GM19239 (cell line): ENCODE results near the gene OIT3.
"Not testable (repeated sequence)": the region's sequence is repeated elsewhere in the genome, so short reads cannot be mapped to it uniquely, and the experiment has no call there.

Experiments used
- DNase-seq: peaks from one replicate; pipeline ENCODE4 v3.0.0; 2011; ENCODE audit warnings: low spot score; ENCODE audit not compliant: insufficient read length
- FAIRE-seq: peaks from 2 replicates; lab custom pipeline; 2011; peaks lifted over from hg19 to GRCh38; lab: Jason Lieb, UNC

The OIT3 gene

DNA sequence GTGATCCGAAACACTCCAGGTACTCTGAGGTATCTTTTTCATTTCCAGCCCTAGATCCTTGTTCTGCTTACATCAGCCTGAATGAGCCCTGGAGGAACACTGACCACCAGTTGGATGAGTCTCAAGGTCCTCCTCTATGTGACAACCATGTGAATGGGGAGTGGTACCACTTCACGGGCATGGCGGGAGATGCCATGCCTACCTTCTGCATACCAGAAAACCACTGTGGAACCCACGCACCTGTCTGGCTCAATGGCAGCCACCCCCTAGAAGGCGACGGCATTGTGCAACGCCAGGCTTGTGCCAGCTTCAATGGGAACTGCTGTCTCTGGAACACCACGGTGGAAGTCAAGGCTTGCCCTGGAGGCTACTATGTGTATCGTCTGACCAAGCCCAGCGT is 5.1 kb downstream of the OIT3 start:
- DNase-seq, result no peak
- FAIRE-seq, result no peak

DNA sequence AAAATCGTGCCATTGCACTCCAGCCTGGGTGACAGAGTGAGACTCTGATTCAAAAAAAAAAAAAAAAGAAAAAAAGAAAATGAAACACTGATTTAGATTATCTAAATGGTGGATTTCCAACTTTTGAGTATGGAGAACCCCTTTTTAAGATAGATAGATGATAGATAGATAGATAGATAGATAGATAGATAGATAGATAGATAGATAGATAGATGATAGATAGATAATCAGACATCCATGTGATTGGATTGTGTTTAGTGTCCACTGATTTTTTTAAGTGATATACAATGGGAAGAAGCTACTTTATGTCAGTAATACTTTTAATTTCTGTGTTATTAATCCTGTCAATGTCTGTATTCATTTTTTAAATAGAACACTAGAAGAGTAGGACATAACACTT is 6.0 kb downstream of the OIT3 start:
- FAIRE-seq, result no peak
- DNase-seq, result no peak

DNA sequence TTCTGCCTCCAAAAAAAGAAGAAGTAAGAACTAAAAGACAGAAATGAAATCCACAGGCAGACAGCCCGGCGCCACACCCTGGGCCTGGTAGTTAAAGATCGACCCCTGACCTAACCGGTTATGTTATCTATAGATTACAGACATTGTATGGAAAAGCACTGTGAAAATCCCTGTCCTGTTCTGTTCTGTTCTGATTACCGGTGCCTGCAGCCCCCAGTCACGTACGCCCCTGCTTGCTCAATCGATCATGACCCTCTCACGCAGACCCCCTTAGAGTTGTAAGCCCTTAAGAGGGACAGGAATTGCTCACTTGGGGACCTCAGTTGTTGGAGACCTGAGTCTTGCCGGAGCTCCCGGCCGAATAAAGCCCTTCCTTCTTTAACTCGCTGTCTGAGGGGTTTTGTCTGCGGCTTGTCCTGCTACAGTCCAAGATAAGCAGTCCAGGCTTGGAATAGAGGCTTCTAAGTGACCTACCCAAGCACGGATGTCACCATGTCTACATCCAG is 10.5 kb downstream of the OIT3 start:
- not testable (repeated sequence) for FAIRE-seq, DNase-seq

DNA sequence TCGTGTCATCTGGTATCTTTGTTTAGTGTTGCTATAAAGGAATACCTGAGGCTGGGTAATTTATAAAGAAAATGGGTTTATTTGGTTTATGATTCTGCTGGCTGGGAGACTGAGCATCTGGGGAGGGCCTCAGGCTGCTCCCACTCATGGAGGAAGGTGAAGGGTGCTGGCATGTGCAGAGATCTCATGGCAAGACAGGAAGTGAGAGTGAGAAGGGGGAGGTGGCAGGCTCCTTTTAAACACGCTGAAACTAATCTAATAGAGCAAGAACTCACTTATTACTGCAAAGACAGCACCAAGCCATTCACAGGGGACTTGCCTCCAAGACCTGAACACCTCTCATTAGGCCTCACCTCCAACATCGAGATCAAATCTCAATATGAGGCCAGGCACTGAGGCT is 11.3 kb downstream of the OIT3 start:
- DNase-seq (no peak), FAIRE-seq (no peak)

DNA sequence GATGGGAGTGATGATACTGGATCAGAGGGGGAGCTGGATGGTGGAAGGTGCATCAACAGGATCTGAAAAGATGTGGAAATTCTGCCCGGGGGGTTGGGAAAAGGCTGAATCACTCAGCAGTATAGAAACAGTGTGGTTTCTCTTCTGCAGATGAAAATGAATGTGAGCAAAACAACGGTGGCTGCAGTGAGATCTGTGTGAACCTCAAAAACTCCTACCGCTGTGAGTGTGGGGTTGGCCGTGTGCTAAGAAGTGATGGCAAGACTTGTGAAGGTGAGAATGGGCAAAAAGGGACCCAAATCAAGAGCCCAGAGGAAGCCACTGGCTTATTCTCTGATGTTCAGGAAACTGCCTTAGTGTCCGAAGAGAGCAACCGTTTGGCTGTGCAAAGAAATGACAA is 12.9 kb downstream of the OIT3 start:
- DNase-seq (no peak), FAIRE-seq (no peak)

DNA sequence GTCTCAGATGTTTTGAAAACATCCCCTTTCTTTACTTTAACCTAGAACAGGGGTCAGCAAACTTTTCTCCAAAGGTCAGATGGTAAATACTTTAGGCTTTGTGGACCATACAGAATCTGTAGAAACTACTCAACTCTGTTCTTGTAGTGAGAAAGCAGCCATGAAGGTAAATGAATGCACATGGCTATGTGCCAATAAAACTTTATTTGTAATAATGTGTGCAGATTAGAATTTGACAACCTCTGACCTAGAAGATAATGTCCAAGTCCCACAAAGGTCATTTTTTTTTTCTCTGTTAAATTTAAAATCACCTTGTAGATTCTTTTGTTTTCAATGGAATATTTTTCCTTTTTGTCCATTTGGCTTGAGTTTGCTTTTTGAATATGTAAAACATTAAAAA is 17.2 kb downstream of the OIT3 start:
- FAIRE-seq, result no peak

DNA sequence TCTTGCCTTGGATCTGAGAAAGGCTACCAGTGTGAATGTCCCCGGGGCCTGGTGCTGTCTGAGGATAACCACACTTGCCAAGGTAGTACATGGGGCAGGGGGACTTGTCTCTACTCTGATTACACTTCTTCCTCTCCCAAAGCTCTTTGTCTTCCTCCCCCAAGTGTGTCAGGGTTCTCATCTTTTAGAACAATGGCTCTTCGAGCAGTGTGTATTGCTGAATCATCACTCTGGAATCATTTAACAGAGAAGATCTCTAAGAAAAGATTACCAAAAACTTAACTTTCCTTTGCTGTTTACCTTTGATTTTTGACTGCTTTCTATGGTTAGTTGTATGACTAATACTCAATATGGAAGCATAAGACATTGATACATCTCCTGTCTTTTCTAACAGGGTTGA is 18.2 kb downstream of the OIT3 start:
- FAIRE-seq (no peak), DNase-seq (no peak)

More for the DNA sequence above, 17.2 kb downstream of the OIT3 start:
- no peak for DNase-seq

DNA sequence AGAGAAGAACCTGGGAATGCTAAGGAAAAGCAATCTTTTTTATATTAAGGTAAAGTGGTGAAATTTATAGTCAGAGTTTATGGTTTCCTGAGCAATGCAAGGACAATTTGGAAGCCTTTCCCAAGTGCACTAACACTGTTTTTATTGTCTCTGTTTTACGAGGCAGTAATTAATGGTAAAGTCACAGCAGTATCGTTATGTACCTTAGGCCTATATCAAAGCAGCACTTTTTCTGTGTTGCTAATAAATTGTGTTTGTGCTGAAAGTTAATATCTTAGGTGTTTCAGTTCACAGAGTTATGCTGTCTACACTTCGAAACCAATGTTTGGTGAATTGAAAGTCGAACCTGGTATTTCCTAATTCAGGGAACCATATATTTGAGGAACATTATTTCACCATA is 19.2 kb downstream of the OIT3 start:
- DNase-seq (no peak), FAIRE-seq (no peak)

DNA sequence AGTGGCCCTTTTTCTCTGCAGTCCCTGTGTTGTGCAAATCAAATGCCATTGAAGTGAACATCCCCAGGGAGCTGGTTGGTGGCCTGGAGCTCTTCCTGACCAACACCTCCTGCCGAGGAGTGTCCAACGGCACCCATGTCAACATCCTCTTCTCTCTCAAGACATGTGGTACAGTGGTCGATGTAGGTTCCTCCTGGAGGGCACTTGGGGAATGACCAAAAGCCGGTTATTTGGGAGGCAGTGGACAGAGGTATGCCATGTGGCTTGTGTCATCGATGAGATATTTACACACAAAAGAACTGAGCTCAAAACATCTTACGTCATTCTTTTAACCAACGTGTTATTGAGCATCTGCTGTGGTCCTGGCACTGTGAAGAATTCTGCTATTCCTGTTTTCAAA is 19.7 kb downstream of the OIT3 start:
- DNase-seq (no peak), FAIRE-seq (no peak)

DNA sequence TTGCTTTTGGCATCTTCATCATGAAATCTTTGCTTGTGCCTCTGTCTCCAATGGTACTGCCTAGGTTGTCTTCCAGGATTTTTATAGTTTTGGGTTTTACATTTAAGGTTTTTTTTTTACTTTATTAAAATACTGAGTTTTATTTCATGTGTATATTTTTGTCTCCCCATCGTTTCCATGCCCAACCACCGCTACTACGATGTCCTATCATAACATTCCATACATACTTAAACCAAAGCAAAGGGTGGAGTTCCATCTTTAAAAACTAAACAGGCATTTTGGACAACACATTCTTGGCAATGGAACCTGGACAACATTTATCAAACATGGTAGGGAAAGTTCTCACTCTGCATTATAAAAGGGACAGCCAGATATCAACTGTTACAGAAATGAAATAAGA is 23.7 kb downstream of the OIT3 start:
- FAIRE-seq, DNase-seq: not testable (repeated sequence)

DNA sequence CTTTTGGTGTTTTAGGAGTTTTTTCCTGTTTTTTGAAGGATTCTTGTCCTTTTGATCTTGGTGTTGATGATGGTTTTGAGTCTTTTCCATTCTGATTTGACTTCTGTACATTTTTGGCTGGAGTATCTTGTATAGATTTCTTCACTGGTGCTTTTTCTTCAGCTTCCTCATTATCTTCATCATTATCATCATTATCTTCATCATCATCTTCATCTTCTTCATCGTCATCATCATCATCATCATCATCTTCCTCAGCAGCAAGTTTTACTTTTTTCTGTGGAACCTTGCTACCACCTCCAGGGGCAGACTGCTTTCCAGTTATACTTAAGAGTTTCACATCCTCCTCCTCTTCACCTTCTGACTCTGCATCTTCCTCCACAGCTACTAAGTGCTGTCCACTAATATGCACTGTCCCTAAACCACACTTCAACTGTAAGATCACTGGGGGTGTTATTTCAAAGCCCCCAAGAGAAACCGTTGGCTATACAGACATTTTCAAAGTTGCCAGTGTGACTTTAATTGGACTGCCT is 24.3 kb downstream of the OIT3 start:
- DNase-seq, FAIRE-seq: not testable (repeated sequence)

DNA sequence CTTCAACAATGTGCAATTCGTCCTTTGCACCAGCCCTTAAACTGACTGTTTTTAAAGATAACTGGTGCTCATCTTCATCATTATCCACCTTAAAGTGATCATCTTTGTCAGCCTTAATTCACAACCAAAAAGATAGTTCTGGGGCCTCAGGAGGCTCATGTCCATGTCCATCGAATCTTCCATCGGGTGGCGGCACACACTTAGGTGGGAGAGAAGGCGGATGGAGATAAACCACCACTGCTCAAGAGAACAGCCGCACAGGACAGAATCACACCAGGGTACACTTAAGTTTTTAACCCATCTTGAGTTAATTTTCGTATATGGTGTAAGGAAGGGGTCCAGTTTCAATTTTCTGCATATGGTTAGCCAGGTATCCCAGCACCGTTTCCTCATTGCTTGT is 24.8 kb downstream of the OIT3 start:
- DNase-seq, result no peak
- no peak for FAIRE-seq

DNA sequence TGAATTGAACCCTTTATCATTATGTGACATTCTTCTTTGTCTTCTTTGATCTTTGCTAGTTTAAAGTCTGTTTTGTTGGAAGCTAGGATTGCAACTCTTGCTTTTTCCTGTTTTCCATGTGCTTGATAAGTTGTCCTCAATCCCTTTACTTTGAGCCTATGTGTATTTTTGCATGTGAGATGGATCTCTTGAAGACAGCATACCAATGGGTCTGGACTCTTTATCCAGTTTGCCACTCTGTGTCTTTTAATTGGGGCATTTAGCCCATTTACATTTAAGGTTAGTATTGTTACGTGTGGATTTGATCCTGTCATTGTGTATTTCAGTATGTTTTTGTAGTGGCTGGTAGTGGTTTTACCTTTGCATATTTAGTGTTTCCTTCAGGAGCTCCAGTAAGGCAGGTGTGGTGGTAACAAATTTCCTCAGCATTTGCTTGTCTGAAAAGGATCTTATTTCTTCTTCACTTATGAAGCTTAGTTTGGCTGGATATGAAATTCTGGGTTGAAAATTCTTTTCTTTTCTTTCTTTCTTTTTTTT is 27.7 kb downstream of the OIT3 start:
- not testable (repeated sequence) for FAIRE-seq, DNase-seq

DNA sequence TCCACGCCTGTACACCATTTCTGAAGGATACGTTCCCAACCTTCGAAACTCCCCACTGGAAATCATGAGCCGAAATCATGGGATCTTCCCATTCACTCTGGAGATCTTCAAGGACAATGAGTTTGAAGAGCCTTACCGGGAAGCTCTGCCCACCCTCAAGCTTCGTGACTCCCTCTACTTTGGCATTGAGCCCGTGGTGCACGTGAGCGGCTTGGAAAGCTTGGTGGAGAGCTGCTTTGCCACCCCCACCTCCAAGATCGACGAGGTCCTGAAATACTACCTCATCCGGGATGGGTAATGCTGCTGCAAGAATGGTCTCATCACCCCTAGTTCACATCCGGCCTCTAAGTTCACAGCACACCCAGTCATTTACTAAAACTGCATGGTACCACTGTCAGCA is 30.8 kb downstream of the OIT3 start:
- FAIRE-seq (no peak), DNase-seq (no peak)

DNA sequence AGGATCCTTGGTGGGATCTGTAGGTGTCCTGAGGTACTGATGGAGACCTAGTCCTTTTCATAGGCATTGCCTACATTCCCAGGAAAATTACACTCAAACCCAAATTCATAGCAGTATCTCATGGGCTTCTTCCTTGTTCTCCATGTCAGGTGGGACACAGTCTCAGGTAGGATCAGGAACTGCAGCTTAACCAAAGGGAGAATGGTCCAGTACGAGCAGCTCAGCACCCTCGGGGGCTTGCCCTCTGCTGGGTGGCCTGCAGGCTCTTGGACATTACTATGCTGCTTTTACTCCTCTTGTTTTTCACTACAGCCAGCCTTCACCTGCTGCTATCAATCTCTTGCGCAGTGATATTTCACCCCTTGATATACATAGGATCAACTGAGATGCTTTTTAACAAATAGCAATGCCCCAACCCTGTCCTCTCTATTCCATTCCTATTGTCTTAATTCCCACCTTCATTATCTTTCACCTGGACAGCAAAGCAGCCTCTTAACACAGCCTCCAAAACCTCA is 32.5 kb downstream of the OIT3 start:
- no peak for FAIRE-seq
- no peak for DNase-seq

DNA sequence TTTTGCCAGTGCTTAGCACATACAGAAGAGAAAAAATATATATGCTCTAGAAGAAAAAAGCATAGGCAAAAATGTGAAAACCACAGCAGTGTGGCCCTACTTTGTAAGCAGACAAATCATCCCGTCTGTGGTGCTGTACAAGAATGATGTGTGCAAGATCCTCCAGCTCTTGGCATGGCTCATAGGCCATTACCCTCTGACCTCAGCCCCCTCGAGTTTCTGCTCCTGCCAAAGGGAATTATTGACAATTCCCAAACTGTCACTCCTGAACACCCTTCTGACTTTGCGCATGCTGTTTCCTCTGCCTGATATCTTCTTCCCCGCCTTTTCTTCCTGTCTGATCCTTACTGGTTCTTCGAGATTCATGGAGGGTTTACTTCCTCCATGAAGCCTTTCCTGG is 33.9 kb downstream of the OIT3 start:
- DNase-seq, result no peak
- no peak for FAIRE-seq

DNA sequence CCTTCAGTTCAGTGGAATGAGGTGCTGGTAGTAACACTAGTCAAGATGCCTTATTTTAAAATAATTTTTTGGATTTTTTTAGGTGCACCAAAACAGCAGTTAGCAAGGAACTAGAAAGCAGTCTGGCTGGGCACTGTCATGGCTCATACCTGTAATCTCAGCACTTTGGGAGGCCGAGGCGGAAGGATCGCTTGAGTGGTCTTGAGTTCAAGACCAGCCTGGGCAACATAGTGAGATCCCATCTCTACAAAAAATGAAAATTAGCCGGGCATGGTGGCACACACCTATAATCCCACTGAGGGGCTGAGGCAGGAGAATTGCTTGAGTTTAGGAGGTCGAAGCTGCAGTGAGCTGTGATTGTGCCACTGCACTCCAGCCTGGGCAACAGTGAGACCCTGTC is 35.3 kb downstream of the OIT3 start:
- FAIRE-seq, result no peak
- no peak for DNase-seq

DNA sequence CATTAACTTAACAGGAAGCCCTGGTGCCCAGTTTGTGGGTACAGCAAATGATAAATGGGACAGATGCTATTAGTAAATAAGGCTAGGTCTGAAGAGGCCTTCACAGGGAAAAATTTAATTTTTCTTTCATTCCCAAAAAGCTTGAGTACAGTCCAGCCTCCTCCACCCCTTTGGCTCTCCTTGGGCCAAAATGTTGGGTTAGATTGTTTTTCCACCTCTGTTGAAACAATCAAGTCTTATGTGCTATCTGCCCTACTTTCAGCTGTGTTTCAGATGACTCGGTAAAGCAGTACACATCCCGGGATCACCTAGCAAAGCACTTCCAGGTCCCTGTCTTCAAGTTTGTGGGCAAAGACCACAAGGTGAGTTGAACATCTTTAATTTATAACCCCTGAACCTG is 36.7 kb downstream of the OIT3 start:
- DNase-seq (no peak), FAIRE-seq (no peak)

DNA sequence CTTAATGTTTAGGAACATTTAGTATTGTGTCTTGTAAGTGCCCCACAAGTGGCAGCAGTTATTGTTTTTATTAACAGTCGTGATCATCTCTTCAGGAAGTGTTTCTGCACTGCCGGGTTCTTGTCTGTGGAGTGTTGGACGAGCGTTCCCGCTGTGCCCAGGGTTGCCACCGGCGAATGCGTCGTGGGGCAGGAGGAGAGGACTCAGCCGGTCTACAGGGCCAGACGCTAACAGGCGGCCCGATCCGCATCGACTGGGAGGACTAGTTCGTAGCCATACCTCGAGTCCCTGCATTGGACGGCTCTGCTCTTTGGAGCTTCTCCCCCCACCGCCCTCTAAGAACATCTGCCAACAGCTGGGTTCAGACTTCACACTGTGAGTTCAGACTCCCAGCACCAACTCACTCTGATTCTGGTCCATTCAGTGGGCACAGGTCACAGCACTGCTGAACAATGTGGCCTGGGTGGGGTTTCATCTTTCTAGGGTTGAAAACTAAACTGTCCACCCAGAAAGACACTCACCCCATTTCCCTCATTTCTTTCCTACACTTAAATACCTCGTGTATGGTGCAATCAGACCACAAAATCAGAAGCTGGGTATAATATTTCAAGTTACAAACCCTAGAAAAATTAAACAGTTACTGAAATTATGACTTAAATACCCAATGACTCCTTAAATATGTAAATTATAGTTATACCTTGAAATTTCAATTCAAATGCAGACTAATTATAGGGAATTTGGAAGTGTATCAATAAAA is 38.9 kb downstream of the OIT3 start:
- no peak for FAIRE-seq
- no peak for DNase-seq

DNA sequence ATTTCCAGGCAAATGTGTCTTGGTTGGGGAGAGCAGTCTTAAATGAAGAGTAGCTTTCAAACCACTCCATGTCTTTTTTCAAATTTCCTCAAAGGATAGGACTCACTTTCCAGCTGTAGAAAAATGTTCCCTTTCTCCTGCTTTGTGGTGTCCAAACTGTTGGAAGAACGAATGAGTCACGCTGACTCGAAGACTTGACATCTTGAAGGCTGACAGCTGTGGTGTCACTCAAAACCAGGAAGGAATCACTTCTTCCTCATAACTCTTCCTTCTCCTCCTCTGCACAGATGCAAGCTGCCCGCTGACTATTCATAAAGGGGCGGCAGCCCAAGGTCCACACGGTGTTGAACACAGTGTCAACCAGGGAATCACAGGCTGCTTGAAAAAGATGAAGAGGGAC is 41.8 kb downstream of the OIT3 start:
- DNase-seq (no peak), FAIRE-seq (no peak)

DNA sequence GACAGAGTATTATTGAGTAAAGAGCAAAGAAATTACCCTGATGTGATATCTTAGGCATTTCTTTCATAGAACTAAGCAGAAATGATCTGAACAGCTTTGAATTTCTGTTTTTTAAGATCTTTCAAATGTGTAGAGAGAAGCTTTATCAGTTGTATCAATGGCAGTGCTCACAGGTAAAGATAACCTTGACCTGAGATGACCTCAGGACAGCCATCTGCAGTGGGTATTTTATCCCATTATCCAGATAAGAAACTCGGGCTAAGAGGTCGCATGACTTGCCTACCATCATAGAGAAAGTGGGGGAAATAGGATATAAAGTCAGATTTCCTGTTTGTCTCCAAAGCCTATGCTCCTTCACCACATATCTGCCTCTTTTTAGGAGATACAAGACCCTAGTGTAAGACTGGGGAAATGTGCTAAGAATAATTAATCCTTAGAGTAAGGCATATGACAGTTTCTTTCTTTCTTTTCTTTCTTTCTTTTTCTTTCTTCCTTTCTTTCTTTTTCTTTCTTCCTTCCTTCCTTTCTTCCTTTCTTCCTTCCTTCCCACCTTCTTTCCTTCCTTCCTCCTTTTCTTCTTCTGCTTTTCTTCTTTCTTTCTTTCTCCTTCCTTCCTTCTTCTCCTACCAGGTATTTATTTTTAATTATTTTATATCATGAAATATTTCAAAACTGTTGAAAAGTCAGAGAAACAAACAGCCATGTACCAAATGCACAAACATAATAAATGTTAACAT is 50.1 kb downstream of the OIT3 start:
- no peak for FAIRE-seq
- no peak for DNase-seq
